HepG2 (cell line): ENCODE measurements around the gene PSMC1. TPM values are rescaled to one million over a fixed set of nuclear protein-coding genes. Genes with fewer than 3 reads are reported as not detected.

Experiments
- AGO2 ChIP-seq: fragments of 200-400 bp; formaldehyde crosslinking; optimal IDR thresholded peaks from 2 replicates; pipeline ENCODE3; 2017; ENCODE audit warnings: mild to moderate bottlenecking, low read depth, low read length, moderate library complexity
- ASH2L ChIP-seq: fragments of 300-600, 200-600 bp; sonication (generic); IDR thresholded peaks from 2 replicates; pipeline ENCODE4 v1.7.0; 2017; ENCODE audit warnings: low read depth, mild to moderate bottlenecking, moderate library complexity, mixed read lengths, low read length; ENCODE audit not compliant: insufficient read length
- BCL3 ChIP-seq: sonication (generic); formaldehyde crosslinking; IDR thresholded peaks from 2 replicates; pipeline ENCODE4 v1.5.1; 2020; ENCODE audit warnings: mild to moderate bottlenecking, missing genetic modification reagents, moderate library complexity
- DR1 ChIP-seq: sonication (generic); formaldehyde crosslinking; IDR thresholded peaks from 2 replicates; pipeline ENCODE4 v1.8.0; 2021; ENCODE audit warnings: mild to moderate bottlenecking, missing genetic modification reagents, inconsistent platforms
- HMGXB4 ChIP-seq, 2 experiments: sonication (generic) in 1 of 2; formaldehyde crosslinking in 1 of 2; IDR thresholded peaks; 2 replicates each; pipeline versions ENCODE4 v1.4.0 to v1.6.1; 2018 to 2020; ENCODE audit warnings: missing genetic modification reagents in 2 of 2, borderline replicate concordance in 1 of 2, low read depth in 1 of 2, mild to moderate bottlenecking in 1 of 2, missing biosample characterization in 1 of 2
- HOXD1 ChIP-seq: sonication (generic); formaldehyde crosslinking; IDR thresholded peaks from 2 replicates; pipeline ENCODE4 v1.5.0; 2020; ENCODE audit warnings: missing genetic modification reagents
- KAT8 ChIP-seq: IDR thresholded peaks from 2 replicates; pipeline ENCODE4 v1.6.1; 2016; ENCODE audit warnings: missing genetic modification reagents, missing compliant biosample characterization
- MATR3 ChIP-seq: sonication (generic); formaldehyde crosslinking; IDR thresholded peaks from 2 replicates; pipeline ENCODE4 v1.4.0; 2020; ENCODE audit warnings: missing genetic modification reagents
- MBD4 ChIP-seq: IDR thresholded peaks from 2 replicates; pipeline ENCODE4 v1.6.1; 2012; ENCODE audit warnings: low read length, inconsistent platforms, borderline replicate concordance
- NCOA5 ChIP-seq: sonication (generic); formaldehyde crosslinking; IDR thresholded peaks from 2 replicates; pipeline ENCODE4 v1.4.0; 2020; ENCODE audit warnings: missing genetic modification reagents
- POGZ ChIP-seq: sonication (generic); formaldehyde crosslinking; IDR thresholded peaks from 2 replicates; pipeline ENCODE4 v1.4.0; 2020; ENCODE audit warnings: mild to moderate bottlenecking, missing genetic modification reagents
- SALL1 ChIP-seq: sonication (generic); formaldehyde crosslinking; IDR thresholded peaks from 2 replicates; pipeline ENCODE4 v1.8.0; 2022; ENCODE audit warnings: mild to moderate bottlenecking, missing genetic modification reagents
- SKIL ChIP-seq: sonication (generic); formaldehyde crosslinking; IDR thresholded peaks from 2 replicates; pipeline ENCODE4 v1.8.0; 2022; ENCODE audit warnings: missing genetic modification reagents, mild to moderate bottlenecking, moderate library complexity, borderline replicate concordance
- THAP8 ChIP-seq: sonication (generic); formaldehyde crosslinking; IDR thresholded peaks from 2 replicates; pipeline ENCODE4 v1.5.1; 2020; ENCODE audit warnings: missing genetic modification reagents, mild to moderate bottlenecking, borderline replicate concordance
- ZBTB1 ChIP-seq: sonication (generic); formaldehyde crosslinking; IDR thresholded peaks from 2 replicates; pipeline ENCODE4 v1.4.0; 2020; ENCODE audit warnings: missing genetic modification reagents, borderline replicate concordance
- ZMAT3 ChIP-seq: sonication (generic); formaldehyde crosslinking; conservative IDR thresholded peaks from 2 replicates; pipeline ENCODE4 v1.7.0; 2021; ENCODE audit warnings: missing genetic modification reagents
- ZNF12 ChIP-seq: sonication (generic); formaldehyde crosslinking; IDR thresholded peaks from 2 replicates; pipeline ENCODE4 v1.5.0; 2020; ENCODE audit warnings: missing genetic modification reagents
- ZNF460 ChIP-seq: sonication (generic); formaldehyde crosslinking; IDR thresholded peaks from 2 replicates; pipeline ENCODE4 v1.5.1; 2020; ENCODE audit warnings: missing genetic modification reagents, mild to moderate bottlenecking, borderline replicate concordance
- ZNF512 ChIP-seq: sonication (generic); formaldehyde crosslinking; IDR thresholded peaks from 2 replicates; pipeline ENCODE4 v1.4.0; 2020; ENCODE audit warnings: mild to moderate bottlenecking, missing genetic modification reagents
- ZNF580 ChIP-seq: IDR thresholded peaks from 2 replicates; pipeline ENCODE4 v1.6.1; 2016; ENCODE audit warnings: low read depth, borderline replicate concordance
- ZNF777 ChIP-seq: sonication (generic); formaldehyde crosslinking; IDR thresholded peaks from 2 replicates; pipeline ENCODE4 v1.4.0; 2020; ENCODE audit warnings: missing genetic modification reagents
- polyA plus RNA-seq, 8 experiments: library from polyadenylated mRNA; depleted of rRNA in 3 of 8; stranded (reverse) in 7 of 8; unstranded in 1 of 8; fragments of >200 nt; fragmentation: Illumina TruSeq in 4 of 8; extraction: Trizol in 4 of 8; gene quantifications; 2 replicates each; pipeline versions ENCODE4 v1.2.1 to v1.2.3, GENCODE V29; 2011 to 2016; ENCODE audit warnings: low read depth in 4 of 8, missing spikeins in 1 of 8, mixed read lengths in 1 of 8; ENCODE audit not compliant: insufficient read depth in 1 of 8
- total RNA-seq, 5 experiments: library from RNA; depleted of rRNA; stranded (reverse); fragments of >200 nt; fragmentation: Illumina TruSeq; extraction: Trizol; gene quantifications; 2 replicates each; pipeline ENCODE4 v1.2.3, GENCODE V29; 2016; ENCODE audit warnings: low read depth in 1 of 5

PSMC1 gene
- total and polyA plus RNA-seq, 2 of the 13 experiments (the other 11 are each of a cell fraction or from before 2014, with no cell fraction given): 48.6 to 167 TPM

GRCh38 chr14:90256354-90257131 is at the start of gene PSMC1 (continued):
- TF ChIP-seq HMGXB4 (CRISPR knock-in tag; IDR thresholded peaks at IDR 0.05; ENCODE audit: borderline replicate concordance in 1 of 2, low read depth in 1 of 2) (peak; percentile 57 to 83; a peak in 3 of 4 replicates), SKIL (CRISPR knock-in tag) (no peak), ASH2L (peak; percentile 67), ZNF580 (CRISPR knock-in tag) (peak; percentile 78; the same call in 1 of the 2 replicates), THAP8 (CRISPR knock-in tag) (no peak), DR1 (CRISPR knock-in tag) (peak; percentile 52; the same call in 1 of the 2 replicates), MBD4 (no peak), ZNF777 (CRISPR knock-in tag) (no peak), SALL1 (peak; percentile 71), NCOA5 (CRISPR knock-in tag) (no peak), AGO2 (peak; percentile 70), HOXD1 (no peak), ZNF512 (CRISPR knock-in tag) (0 out of 2 replicates have a peak, but pooled peaks have one; percentile 45), BCL3 (CRISPR knock-in tag) (peak; percentile 59; the same call in 1 of the 2 replicates), KAT8 (CRISPR knock-in tag) (peak; percentile 98), ZNF12 (CRISPR knock-in tag) (no peak), POGZ (CRISPR knock-in tag) (peak; percentile 93), ZMAT3 (CRISPR knock-in tag) (no peak), ZNF460 (no peak), ZBTB1 (no peak), MATR3 (no peak)
